ENCODE results near the gene TMEM97. TPM values are rescaled to one million over a fixed set of nuclear protein-coding genes. Genes with fewer than 3 reads are reported as not detected.
A peak's percentile ranks its signal among the peaks of the same experiment; 100 is the strongest.
"Not testable (repeated sequence)": the region's sequence is repeated elsewhere in the genome, so short reads cannot be mapped to it uniquely, and the experiment has no call there.

TMEM97 gene
- 151 TPM in 2 replicates for total RNA-seq (2014; rRNA removed; shearing (Covaris generic))

DNA sequence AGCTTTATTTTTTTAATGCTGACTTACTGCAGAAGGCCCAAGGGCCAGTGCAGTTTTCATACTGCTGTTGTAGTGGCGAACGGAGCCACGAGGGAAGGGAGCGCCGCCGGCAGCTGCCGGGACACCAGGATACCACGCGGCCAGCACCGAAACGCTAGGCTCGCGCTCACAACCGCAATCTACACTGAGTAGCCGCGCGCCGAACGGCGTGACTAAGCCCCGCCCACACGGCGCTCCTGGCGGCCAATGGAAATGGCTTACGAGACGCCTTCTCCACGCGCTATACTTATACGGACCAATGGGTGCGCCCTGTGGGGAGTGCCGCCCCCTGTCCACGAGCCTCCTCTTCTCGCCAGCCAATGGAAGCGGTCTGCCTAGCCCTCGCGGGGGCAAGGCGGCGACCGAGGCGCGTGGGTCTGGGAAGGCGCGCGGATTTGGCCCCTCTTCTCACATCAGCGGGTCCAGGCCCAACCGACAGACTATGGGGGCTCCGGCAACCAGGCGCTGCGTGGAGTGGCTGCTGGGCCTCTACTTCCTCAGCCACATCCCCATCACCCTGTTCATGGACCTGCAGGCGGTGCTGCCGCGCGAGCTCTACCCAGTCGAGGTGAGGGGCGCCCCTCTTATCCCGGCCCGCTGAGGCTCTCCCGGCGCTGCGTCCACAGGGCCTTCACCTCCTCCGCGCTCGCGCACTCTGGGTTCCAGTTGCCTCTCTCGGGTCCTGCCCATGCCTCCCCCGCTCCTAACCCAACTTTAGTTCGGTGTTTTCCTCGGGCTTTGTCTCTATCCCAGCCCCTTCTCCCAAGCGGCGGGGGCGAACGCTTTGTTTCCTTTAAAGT is at the start of gene TMEM97:
TMEM97 (plus strand) TSS at position 442 of the 839 bp plus-strand sequence; CDS start at position 482, 40 bp downstream.
- DNase-seq (ENCODE audit: low spot score) = peak; percentile 96

- no peak for DNase-seq (ENCODE audit: low spot score)
These were observed 48.9 kb upstream of the TMEM97 start for GRCh38 chr17:28270055-28270454.

DNA sequence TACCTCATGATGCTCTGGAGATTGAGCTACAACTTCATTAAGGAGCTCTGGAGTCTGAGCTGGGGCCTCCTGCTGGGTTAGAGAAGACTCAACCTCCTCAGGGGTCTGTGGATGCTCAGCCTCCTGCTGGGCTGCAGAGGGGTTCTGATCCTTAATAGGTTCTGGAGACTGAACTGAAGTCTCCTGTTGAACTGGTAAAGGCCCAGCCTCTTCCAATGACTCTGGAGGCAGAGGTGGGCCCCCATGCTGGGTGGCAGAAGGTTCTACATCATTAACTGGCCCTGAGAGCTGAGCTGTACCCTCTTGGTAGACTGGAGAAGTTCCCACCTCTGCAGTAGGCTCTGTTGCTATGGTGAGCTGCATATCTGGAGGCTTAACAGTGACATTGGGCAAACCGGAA is 48.1 kb upstream of the TMEM97 start:
- no peak for DNase-seq (ENCODE audit: low spot score)

DNA sequence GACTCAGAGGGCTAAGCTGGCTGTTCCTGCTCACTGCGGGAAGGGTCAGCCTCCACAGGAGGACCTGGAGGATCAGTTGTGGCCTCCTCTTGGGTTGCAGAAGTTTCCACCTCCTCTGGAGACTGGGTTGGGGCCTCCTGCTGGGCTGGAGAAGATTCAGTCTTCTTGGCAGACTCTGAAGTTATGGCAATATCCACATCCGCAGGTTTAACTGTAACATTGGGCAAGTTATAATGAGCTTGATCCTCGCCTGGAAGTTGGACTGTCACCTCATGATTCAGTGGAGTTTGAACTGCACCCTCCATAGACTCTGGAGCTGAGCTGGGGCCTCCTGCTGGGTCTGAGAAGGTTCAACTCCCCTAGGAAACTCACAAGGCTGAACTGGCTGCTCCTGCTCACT is 47.6 kb upstream of the TMEM97 start:
- DNase-seq (ENCODE audit: low spot score) = no peak

- no peak for DNase-seq (ENCODE audit: low spot score)
These were observed 46.8 kb upstream of the TMEM97 start for GRCh38 chr17:28272166-28272565.

- not testable (repeated sequence) for DNase-seq (ENCODE audit: low spot score)
These were observed 45.7 kb upstream of the TMEM97 start for GRCh38 chr17:28273341-28273740.

DNA sequence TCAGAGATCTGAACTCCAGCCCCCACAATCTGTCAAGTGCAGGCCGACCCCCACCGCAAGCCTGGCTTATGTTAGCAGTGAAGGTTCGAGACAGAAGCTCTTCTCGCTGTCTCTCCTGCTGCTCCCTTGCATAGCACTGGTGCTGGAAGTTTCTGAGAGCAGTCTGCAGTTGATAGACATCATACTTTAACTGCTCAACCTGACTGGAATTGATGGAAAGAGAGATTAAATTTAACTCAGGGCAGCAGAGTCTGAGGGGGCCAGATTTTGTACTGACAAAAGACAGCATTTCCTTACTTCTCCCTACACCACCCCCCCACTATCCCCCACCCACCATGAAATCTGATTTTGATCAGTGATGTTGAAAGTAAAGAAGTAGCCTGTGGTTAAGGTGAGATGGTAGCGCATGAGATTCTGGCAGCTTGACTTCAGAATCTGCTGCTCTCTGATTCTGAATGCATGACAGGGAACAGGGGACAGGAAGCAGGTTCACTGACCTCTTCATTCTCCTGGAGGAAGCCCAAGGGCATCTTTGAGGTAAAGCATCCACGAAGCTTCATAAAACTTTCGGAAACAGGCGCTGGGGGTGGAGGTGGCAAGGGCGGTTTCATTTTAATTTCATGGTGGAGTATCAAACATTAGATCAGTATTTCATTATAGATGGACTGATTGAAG is 44.3 kb upstream of the TMEM97 start:
- no peak for DNase-seq (ENCODE audit: low spot score)

DNA sequence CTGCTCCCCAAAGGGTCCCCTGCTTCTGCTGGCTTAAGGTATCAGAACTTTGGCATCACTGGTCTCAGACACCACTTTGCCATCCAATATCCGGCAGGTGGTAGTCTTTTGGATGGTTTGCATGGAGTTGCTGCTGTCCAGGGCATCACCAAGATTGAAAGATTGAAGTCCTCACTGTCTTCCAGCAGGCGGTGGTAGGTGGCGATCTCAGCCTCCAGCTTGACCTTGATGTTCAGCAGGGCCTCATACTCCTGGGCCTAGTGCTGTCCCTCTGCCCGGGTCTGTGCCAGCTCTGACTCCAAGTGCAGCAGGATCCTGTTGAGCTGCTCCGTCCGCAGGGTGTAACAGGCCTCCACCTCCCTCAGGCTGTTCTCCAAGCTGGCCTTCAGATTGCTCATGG is 43.0 kb upstream of the TMEM97 start:
- no peak for DNase-seq (ENCODE audit: low spot score)

DNA sequence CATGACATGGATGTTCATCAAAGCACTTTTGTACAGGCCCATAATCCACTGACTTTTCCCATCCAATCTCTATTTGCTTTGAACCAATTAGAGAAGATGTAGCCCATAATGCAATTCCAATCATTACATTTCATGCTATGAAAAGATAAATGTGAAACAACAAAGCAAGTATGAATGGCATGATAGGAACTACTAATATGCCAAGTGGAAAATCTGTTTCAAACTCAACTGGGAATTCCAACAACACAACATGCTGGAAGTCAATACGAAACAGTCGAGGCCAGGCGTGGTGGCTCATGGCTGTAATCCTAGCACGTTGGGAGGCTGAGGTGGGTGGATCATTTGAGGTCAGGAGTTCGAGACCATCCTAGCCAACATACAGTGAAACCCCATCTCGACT is 39.6 kb upstream of the TMEM97 start:
- DNase-seq (ENCODE audit: low spot score) = no peak

DNA sequence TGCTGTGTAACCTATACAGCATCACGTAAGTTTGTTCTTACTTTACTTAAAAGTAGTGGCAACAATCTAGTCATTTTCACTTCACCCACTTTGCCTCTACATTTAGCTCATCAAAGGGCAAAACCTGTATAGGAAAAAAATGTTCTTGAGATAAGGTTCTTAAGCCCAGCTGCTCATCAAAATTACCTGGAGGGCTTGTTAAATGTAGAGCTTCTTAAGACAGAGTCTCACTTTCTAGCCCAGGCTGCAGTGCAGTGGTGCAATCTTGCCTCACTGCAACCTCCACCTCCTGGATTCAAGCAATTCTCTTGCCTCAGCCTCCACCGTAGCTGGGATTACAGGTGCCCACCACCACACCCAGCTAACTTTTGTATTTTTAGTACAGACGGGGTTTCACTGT is 38.2 kb upstream of the TMEM97 start:
- DNase-seq (ENCODE audit: low spot score) = no peak

DNA sequence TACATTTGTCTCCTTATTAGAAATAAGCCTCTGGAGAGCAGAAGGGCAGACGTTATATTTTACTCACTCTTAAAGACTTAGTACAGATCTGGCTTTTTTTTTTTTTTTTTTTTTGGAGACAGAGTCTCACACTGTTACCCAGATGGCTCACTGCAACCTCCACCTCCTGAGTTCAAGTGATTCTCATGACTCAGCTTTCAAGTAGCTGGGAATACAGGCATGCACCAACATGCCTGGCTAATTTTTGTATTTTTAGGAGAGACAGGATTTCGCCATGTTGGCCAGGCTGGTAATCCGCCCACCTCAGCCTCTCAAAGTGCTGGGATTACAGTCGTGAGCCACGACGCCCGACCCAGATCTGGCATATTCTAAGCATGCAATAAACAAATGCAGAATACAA is 36.4 kb upstream of the TMEM97 start:
- no peak for DNase-seq (ENCODE audit: low spot score)

GRCh38 chr17:28285965-28286364 is 33.0 kb upstream of the TMEM97 start:
- no peak for DNase-seq (ENCODE audit: low spot score)

GRCh38 chr17:28290703-28291102 is 28.3 kb upstream of the TMEM97 start:
- no peak for DNase-seq (ENCODE audit: low spot score)

DNA sequence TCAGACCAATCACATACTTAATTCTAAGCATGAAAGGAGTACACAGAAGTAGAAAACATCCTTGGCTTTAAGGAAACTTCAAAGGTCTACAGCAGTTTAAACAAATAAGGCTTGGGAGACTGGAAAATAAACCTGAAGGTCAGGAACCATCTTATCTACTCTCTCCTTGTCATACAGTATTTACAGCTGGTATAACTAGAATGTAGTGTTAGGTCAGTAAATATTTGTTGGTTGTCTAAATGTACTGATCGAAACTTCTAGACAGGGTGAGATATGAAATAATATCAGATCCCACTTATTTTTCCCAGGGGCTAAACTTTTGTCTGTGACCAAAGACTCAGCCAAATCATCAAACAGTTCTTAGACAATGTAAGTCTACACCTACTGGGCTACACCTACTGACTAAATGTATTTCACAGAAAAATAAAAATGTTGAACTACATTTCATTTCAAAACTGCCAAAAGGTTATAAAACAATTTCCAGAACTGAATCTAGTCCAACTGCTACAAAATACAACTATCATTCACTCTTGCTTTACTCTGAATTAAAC is 27.1 kb upstream of the TMEM97 start:
- no peak for DNase-seq (ENCODE audit: low spot score)

DNA sequence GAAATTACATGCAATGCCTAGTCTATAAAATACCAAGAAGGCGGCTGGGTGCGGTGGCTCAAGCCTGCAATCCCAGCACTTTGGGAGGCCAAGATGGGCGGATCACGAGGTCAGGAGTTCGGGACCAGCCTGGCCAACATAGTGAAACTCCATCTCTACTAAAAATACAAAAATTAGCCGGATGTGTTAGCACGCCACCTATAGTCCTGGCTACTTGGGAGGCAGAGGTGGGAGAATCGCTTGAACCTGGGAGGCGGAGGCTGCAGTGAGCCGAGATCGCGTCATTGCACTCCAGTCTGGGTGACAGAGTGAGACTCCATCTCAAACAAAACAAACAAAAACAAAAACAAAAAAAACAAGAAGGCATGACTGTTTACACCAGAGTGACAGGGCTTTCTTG is 26.1 kb upstream of the TMEM97 start:
- not testable (repeated sequence) for DNase-seq (ENCODE audit: low spot score)

DNA sequence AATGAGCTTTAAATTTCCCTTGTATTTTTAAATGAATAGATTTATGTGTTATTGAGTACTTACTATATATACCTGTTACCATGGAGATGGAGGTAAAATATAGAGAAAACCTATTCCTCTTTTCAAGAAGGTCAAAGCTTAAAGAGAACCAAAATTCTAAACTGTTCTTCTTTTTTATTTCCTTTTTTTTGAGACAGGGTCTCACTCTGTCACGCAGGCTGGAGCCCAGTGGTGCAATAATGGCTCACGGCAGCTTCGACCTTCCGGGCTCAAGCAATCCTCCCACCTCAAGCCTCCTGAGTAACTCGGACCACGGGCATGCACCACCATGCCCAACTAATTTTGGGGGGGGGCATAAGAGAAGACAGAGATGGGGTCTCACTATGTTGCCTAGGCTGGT is 25.0 kb upstream of the TMEM97 start:
- DNase-seq (ENCODE audit: low spot score) = no peak

- DNase-seq (ENCODE audit: low spot score) = no peak
These were observed 23.1 kb upstream of the TMEM97 start for GRCh38 chr17:28295677-28296578.

DNA sequence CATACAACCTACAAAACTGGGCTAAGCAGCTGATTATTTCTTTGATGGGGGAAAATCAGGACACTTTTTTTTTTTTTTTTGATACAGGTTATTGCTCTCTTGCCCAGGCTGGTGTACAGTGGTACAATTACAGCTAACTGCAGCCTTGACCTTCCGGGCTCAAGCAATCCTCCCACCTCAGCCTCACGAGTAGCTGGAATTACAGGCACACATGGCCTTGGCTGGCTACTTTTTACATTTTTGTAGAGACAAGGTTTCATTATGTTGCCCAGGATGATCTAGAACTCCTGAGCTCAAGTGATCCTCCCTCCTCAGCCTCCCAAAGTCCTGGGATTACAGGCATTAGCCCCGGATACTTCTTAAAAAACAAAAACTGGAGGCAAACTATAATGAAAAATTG is 20.6 kb upstream of the TMEM97 start:
- DNase-seq (ENCODE audit: low spot score) = no peak

DNA sequence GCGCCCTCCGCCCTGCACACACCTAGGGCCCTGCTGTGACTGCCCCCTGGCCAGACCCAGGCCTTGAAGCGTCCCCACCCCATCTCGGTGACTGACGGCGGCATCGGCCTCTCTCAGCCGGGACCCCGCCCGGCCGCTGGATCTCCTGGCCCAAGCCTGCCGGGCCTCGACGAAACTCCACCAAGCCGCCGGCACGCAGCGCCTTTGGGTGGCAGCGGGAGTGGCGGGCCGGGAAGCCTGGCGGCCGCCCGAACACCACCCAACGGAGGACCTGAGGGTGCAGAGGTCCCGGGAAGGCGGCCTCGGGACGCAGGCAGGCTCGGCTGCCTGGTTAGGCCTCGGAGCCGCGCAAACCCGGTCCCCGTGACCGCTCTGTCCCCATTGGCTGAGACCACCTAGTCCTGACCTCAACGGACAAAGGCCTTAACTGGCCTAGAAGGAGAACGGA is 12.0 kb upstream of the TMEM97 start:
- DNase-seq (ENCODE audit: low spot score) = no peak

GRCh38 chr17:28313841-28314240 is 5.2 kb upstream of the TMEM97 start:
- no peak for DNase-seq (ENCODE audit: low spot score)

GRCh38 chr17:28315846-28316705 is 2.9 kb upstream of the TMEM97 start:
- no peak for DNase-seq (ENCODE audit: low spot score)
